ENCODE measurements around the gene FAM53A. TPM values are rescaled to one million over a fixed set of nuclear protein-coding genes. Genes with fewer than 3 reads are reported as not detected.
A peak's percentile ranks its signal among the peaks of the same experiment; 100 is the strongest.

Gene FAM53A
- total and polyA plus RNA-seq, 2 of the 13 experiments (the other 11 are each of a cell fraction or from before 2014, with no cell fraction given) = 0.48 to 1.1 TPM

DNA sequence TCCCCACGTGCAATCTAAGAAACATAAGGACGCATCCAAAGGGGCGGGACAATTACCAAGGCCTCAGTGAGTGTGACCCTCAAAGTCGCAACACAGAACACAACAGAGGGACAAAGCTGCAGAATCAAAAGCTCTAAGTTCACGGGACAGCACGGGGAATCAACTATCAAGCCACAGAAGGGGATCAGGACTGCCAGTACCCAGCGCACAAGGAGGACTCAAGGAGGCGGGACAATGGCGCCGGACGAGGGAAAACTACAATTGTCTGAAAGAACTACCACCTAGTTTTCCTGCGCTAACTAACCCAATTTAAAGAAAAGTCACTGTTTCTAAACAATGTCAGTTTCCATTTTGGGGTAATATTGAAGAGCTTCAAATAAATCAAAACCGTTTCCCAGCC lies 1.3 kb downstream of the FAM53A start:
- Histone ChIP-seq H3K4me1 (ENCODE audit: insufficient read depth, low read length) (peaks cover 49% of the 10 kb centered on the region), H3K4me2 (ENCODE audit: low read depth, low read length) (peak overlapping the region; percentile 71; the same call in 1 of the 2 replicates), H3K27me3 (ENCODE audit: control insufficient read depth in 1 of 2, insufficient read depth in 2 of 2, low read length in 2 of 2) (no peaks in the 10 kb centered on the region), H2AFZ (ENCODE audit: low read length) (no peak overlapping the region), H3K9me3 (ENCODE audit: low read length) (no peaks in the 10 kb centered on the region), H4K20me1 (ENCODE audit: insufficient read depth, low read length) (no peaks in the 10 kb centered on the region), H3K36me3 (replicated peaks in 1 of 2; ENCODE audit: control insufficient read depth in 1 of 2, insufficient read depth in 2 of 2, low read length in 2 of 2) (no peaks in the 10 kb centered on the region), H3K9ac (ENCODE audit: insufficient read depth, low read depth, low read length) (no peak overlapping the region), H3K79me2 (ENCODE audit: insufficient read depth, low read length) (no peaks in the 10 kb centered on the region), H3K27ac (ENCODE audit: extremely low read length, insufficient read depth, low read length) (no peak overlapping the region), H3K4me3 (replicated peaks in 1 of 3; ENCODE audit: insufficient read depth in 1 of 3, low read depth in 2 of 3, low read length in 3 of 3) (no peak overlapping the region)
- ChIA-PET CTCF (ENCODE audit: low intra/inter-chr PET ratio, low total read pairs) (no interaction called here), POLR2A (no interaction called here)
- FAIRE-seq (no peak), DNase-seq (ENCODE audit: low spot score) (no peak), ATAC-seq (no peak)
- intact Hi-C loops (cut with micrococcal nuclease; ENCODE audit: unreplicated experiment) (no loop called here), in situ Hi-C loops (cut with HindIII; ENCODE audit: extremely low pct_ligation_motif_present, low pct_unique_long_range_greater_than_20kb) (no loop called here)
- 82% methylated on average over 13 of the region's 13 CpGs for WGBS (ENCODE audit: low lambda C conversion rate)
- TF ChIP-seq POLR2AphosphoS2 (IDR thresholded peaks at IDR 0.05; ENCODE audit: low read depth, low read length) = no peak
- TSS peak; percentile 65 for BruUV-seq (replicated peaks)

DNA sequence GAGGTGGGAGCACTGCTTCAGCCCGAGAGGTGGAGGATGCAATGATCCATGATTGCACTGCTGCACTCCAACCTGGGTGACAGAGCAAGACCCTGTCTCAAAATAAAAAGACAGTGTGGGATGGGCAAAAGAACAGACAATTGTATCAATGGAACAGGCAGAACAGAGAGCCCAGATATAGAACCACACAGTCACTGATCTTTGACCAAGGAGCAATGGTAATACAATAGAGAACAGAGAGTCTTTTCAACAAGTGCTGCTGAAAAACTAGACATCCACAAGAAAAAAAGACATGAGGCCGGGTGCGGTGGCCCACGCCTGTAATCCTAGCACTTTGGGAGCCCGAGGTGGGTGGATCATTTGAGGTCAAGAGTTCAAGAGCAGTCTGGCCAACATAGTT lies 5.9 kb downstream of the FAM53A start:
- CTCF ChIA-PET (ENCODE audit: low intra/inter-chr PET ratio, low total read pairs) = no interaction called here
- peak; percentile 35 for DNase-seq (ENCODE audit: low spot score)
- Histone ChIP-seq H3K9me3 (ENCODE audit: low read length) (no peaks in the 10 kb centered on the region), H3K4me1 (ENCODE audit: insufficient read depth, low read length) (peaks cover 38% of the 10 kb centered on the region), H3K27me3 (ENCODE audit: control insufficient read depth in 1 of 2, insufficient read depth in 2 of 2, low read length in 2 of 2) (peaks cover 0 to 17% of the 10 kb centered on the region in 2 experiments; a peak in 2 of 5 replicates), H3K4me3 (replicated peaks in 1 of 3; ENCODE audit: insufficient read depth in 1 of 3, low read depth in 2 of 3, low read length in 3 of 3) (no peak overlapping the region), H2AFZ (ENCODE audit: low read length) (no peak overlapping the region), H4K20me1 (ENCODE audit: insufficient read depth, low read length) (no peaks in the 10 kb centered on the region), H3K36me3 (replicated peaks in 1 of 2; ENCODE audit: control insufficient read depth in 1 of 2, insufficient read depth in 2 of 2, low read length in 2 of 2) (no peaks in the 10 kb centered on the region), H3K27ac (ENCODE audit: extremely low read length, insufficient read depth, low read length) (no peak overlapping the region), H3K4me2 (ENCODE audit: low read depth, low read length) (no peak overlapping the region), H3K9ac (ENCODE audit: insufficient read depth, low read depth, low read length) (no peak overlapping the region), H3K79me2 (ENCODE audit: insufficient read depth, low read length) (no peaks in the 10 kb centered on the region)
- POLR2A ChIA-PET = no interaction called here
- peak; percentile 19; the same call in 1 of the 3 replicates for ATAC-seq
- intact Hi-C loops (cut with micrococcal nuclease; ENCODE audit: unreplicated experiment) = no loop called here
- in situ Hi-C loops (cut with HindIII; ENCODE audit: extremely low pct_ligation_motif_present, low pct_unique_long_range_greater_than_20kb) = no loop called here
- no TSS peak for BruUV-seq (replicated peaks)
- TF ChIP-seq ZNF121 (CRISPR knock-in tag; IDR thresholded peaks at IDR 0.05) (peak; percentile 41), TP53 (CRISPR knock-in tag; conservative IDR thresholded peaks at IDR 0.05) (no peak), GATA4 (IDR thresholded peaks at IDR 0.05; ENCODE audit: borderline replicate concordance, low read depth) (no peak), RXRA (CRISPR knock-in tag; IDR thresholded peaks at IDR 0.05) (peak; percentile 51; the same call in 1 of the 2 replicates), SOX6 (IDR thresholded peaks at IDR 0.05) (no peak), SOX6 (CRISPR knock-in tag; IDR thresholded peaks at IDR 0.05) (peak; percentile 45; the same call in 1 of the 2 replicates), SOX5 (CRISPR knock-in tag; IDR thresholded peaks at IDR 0.05; ENCODE audit: borderline replicate concordance) (0 out of 2 replicates have a peak, but pooled peaks have one; percentile 11), ZNF263 (CRISPR knock-in tag; IDR thresholded peaks at IDR 0.05) (peak; percentile 79), SOX13 (IDR thresholded peaks at IDR 0.05) (no peak), SOX13 (CRISPR knock-in tag; conservative IDR thresholded peaks at IDR 0.05 in 1 of 2, IDR thresholded peaks at IDR 0.05 in 1 of 2) (peak in 1 of 2 experiments; percentile 24; a peak in 1 of 4 replicates), KLF12 (CRISPR knock-in tag; IDR thresholded peaks at IDR 0.05; ENCODE audit: borderline replicate concordance) (no peak)
- TF ChIP-seq, protein P1, sequence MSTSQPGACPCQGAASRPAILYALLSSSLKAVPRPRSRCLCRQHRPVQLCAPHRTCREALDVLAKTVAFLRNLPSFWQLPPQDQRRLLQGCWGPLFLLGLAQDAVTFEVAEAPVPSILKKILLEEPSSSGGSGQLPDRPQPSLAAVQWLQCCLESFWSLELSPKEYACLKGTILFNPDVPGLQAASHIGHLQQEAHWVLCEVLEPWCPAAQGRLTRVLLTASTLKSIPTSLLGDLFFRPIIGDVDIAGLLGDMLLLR (CRISPR knock-in tag; IDR thresholded peaks at IDR 0.05) = no peak
- TF ChIP-seq, protein P2, sequence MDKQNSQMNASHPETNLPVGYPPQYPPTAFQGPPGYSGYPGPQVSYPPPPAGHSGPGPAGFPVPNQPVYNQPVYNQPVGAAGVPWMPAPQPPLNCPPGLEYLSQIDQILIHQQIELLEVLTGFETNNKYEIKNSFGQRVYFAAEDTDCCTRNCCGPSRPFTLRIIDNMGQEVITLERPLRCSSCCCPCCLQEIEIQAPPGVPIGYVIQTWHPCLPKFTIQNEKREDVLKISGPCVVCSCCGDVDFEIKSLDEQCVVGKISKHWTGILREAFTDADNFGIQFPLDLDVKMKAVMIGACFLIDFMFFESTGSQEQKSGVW (CRISPR knock-in tag; IDR thresholded peaks at IDR 0.05; ENCODE audit: borderline replicate concordance) = no peak
- TF ChIP-seq, protein P3, sequence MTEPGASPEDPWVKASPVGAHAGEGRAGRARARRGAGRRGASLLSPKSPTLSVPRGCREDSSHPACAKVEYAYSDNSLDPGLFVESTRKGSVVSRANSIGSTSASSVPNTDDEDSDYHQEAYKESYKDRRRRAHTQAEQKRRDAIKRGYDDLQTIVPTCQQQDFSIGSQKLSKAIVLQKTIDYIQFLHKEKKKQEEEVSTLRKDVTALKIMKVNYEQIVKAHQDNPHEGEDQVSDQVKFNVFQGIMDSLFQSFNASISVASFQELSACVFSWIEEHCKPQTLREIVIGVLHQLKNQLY (CRISPR knock-in tag; IDR thresholded peaks at IDR 0.05) = no peak
- 5% methylated on average over 5 of the region's 5 CpGs for WGBS (ENCODE audit: low lambda C conversion rate)
- FAIRE-seq = no peak

Data from HepG2 (cell line).